HEK293 (cell line): Measurements from ENCODE around the gene FPGS.

Experiments used
- CTCF ChIA-PET: fragments of 350-600 bp; formaldehyde crosslinking; extraction: SDS; loops from one replicate; lab custom pipeline; 2021; ENCODE audit warnings: antibody characterized with exemption; lab: Yijun Ruan, JAX
- POLR2A ChIA-PET: fragments of 300-600 bp; formaldehyde crosslinking; extraction: SDS; loops from one replicate; lab custom pipeline; 2020; ENCODE audit warnings: antibody characterized with exemption, inconsistent platforms; lab: Yijun Ruan, JAX
- H3K27ac ChIP-seq: fragments of 200-500 bp; sonication (Bioruptor generic); 2 replicates; pipeline ENCODE4 v1.5.1; 2014; ENCODE audit warnings: low read depth, low read length, control low read depth, inconsistent platforms; ENCODE audit errors: extremely low read depth
- H3K36me3 ChIP-seq, 2 experiments: fragments of 200-500 bp in 1 of 2; sonication (Bioruptor generic) in 1 of 2; 1 replicate in 1 of 2; 2 replicates in 1 of 2; pipeline ENCODE4 v1.5.1; 2014 to 2017; ENCODE audit warnings: inconsistent platforms in 2 of 2, low read length in 2 of 2; ENCODE audit not compliant: control insufficient read depth in 2 of 2, insufficient read depth in 1 of 2
- H3K4me1 ChIP-seq: fragments of 200-500 bp; sonication (Bioruptor generic); 2 replicates; pipeline ENCODE4 v1.5.1; 2014; ENCODE audit warnings: mild to moderate bottlenecking, low read length, inconsistent platforms; ENCODE audit not compliant: control insufficient read depth, insufficient read depth
- H3K4me3 ChIP-seq: 2 replicates; pipeline ENCODE4 v1.5.1; 2011; ENCODE audit warnings: low read depth, mild to moderate bottlenecking, control low read depth, low read length, moderate library complexity
- H3K9me3 ChIP-seq: fragments of 200-500 bp; sonication (Bioruptor generic); 2 replicates; pipeline ENCODE4 v1.5.1; 2014; ENCODE audit warnings: low read depth, low read length, inconsistent platforms; ENCODE audit not compliant: control insufficient read depth, insufficient read depth
- BCL11B ChIP-seq: fragments of 450-650 bp; formaldehyde crosslinking; IDR thresholded peaks from 2 replicates; pipeline ENCODE4 v1.5.1; 2016; ENCODE audit warnings: low read depth, missing biosample characterization, missing genetic modification characterization
- GFI1B ChIP-seq: fragments of 450-650 bp; formaldehyde crosslinking; IDR thresholded peaks from 2 replicates; pipeline ENCODE4 v1.5.1; 2016; ENCODE audit warnings: missing biosample characterization, missing genetic modification characterization
- GLIS1 ChIP-seq: fragments of 450-650 bp; formaldehyde crosslinking; IDR thresholded peaks from 2 replicates; pipeline ENCODE4 v1.5.1; 2016; ENCODE audit warnings: missing biosample characterization, missing genetic modification characterization
- HOXA7 ChIP-seq: sonication (generic); formaldehyde crosslinking; IDR thresholded peaks from 2 replicates; pipeline ENCODE4 v1.8.1; 2022; ENCODE audit warnings: missing genetic modification reagents, borderline replicate concordance
- KLF8 ChIP-seq: fragments of 450-650 bp; formaldehyde crosslinking; IDR thresholded peaks from 2 replicates; pipeline ENCODE4 v1.5.1; 2016; ENCODE audit warnings: missing biosample characterization, missing genetic modification characterization
- OSR2 ChIP-seq: fragments of 450-650 bp; formaldehyde crosslinking; IDR thresholded peaks from 2 replicates; pipeline ENCODE4 v1.5.1; 2016; ENCODE audit warnings: missing biosample characterization, missing genetic modification characterization
- PRDM1 ChIP-seq: fragments of 450-650 bp; formaldehyde crosslinking; IDR thresholded peaks from 2 replicates; pipeline ENCODE4; 2016; ENCODE audit warnings: missing biosample characterization, missing genetic modification characterization
- REPIN1 ChIP-seq: fragments of 450-650 bp; formaldehyde crosslinking; IDR thresholded peaks from 2 replicates; pipeline ENCODE4 v1.5.1; 2017; ENCODE audit warnings: missing biosample characterization, missing genetic modification characterization, low read depth
- SP3 ChIP-seq: fragments of 450-650 bp; formaldehyde crosslinking; IDR thresholded peaks from 2 replicates; pipeline ENCODE4 v1.5.1; 2016; ENCODE audit warnings: missing biosample characterization, missing genetic modification characterization
- ZBTB44 ChIP-seq: fragments of 450-650 bp; IDR thresholded peaks from 2 replicates; pipeline ENCODE4 v1.5.1; 2018; ENCODE audit warnings: missing biosample characterization, mild to moderate bottlenecking, missing genetic modification characterization
- ZIC2 ChIP-seq: fragments of 450-650 bp; formaldehyde crosslinking; IDR thresholded peaks from 2 replicates; pipeline ENCODE4 v1.5.1; 2016; ENCODE audit warnings: missing biosample characterization, missing genetic modification characterization
- ZNF114 ChIP-seq: fragments of 450-650 bp; formaldehyde crosslinking; IDR thresholded peaks from 2 replicates; pipeline ENCODE4 v1.5.0; 2017; ENCODE audit warnings: missing biosample characterization, missing genetic modification characterization
- ZNF274 ChIP-seq, 2 experiments: fragments of 200-500 bp in 1 of 2; fragments of 450-650 bp in 1 of 2; sonication (Bioruptor generic) in 1 of 2; formaldehyde crosslinking in 1 of 2; IDR thresholded peaks; 2 replicates each; pipeline versions ENCODE4 v1.5.1 to v1.6.1; 2014 to 2016; ENCODE audit warnings: borderline replicate concordance in 1 of 2, inconsistent platforms in 1 of 2, low read length in 1 of 2, missing biosample characterization in 1 of 2, missing genetic modification characterization in 1 of 2
- ZNF311 ChIP-seq: fragments of 450-650 bp; formaldehyde crosslinking; IDR thresholded peaks from 2 replicates; pipeline ENCODE4 v1.5.1; 2017; ENCODE audit warnings: missing biosample characterization, missing genetic modification characterization, borderline replicate concordance
- ZNF426 ChIP-seq: fragments of 450-650 bp; formaldehyde crosslinking; IDR thresholded peaks from 2 replicates; pipeline ENCODE4 v1.5.1; 2017; ENCODE audit warnings: missing biosample characterization, missing genetic modification characterization, mild to moderate bottlenecking, inconsistent platforms, moderate library complexity
- ZNF558 ChIP-seq: fragments of 450-650 bp; formaldehyde crosslinking; IDR thresholded peaks from 2 replicates; pipeline ENCODE4 v1.5.1; 2016; ENCODE audit warnings: missing biosample characterization, missing genetic modification characterization
- ZNF621 ChIP-seq: fragments of 450-650 bp; formaldehyde crosslinking; IDR thresholded peaks from 2 replicates; pipeline ENCODE4 v1.5.1; 2017; ENCODE audit warnings: missing biosample characterization, missing genetic modification characterization
- ZNF624 ChIP-seq: fragments of 450-650 bp; formaldehyde crosslinking; IDR thresholded peaks from 2 replicates; pipeline ENCODE4 v1.5.1; 2017; ENCODE audit warnings: missing biosample characterization, missing genetic modification characterization
- ZNF658 ChIP-seq: fragments of 450-650 bp; formaldehyde crosslinking; IDR thresholded peaks from 2 replicates; pipeline ENCODE4; 2016; ENCODE audit warnings: missing biosample characterization, missing genetic modification characterization
- ZNF76 ChIP-seq: fragments of 450-650 bp; formaldehyde crosslinking; IDR thresholded peaks from 2 replicates; pipeline ENCODE4; 2016; ENCODE audit warnings: low read depth, missing biosample characterization, missing genetic modification characterization, borderline replicate concordance
- ZSCAN16 ChIP-seq: fragments of 450-650 bp; formaldehyde crosslinking; IDR thresholded peaks from 2 replicates; pipeline ENCODE4 v1.5.1; 2016; ENCODE audit warnings: missing biosample characterization, missing genetic modification characterization
- TF ChIP-seq, protein P1 (sequence below): fragments of 450-650 bp; formaldehyde crosslinking; IDR thresholded peaks from 2 replicates; pipeline ENCODE4 v1.5.1; 2016; ENCODE audit warnings: missing biosample characterization, missing genetic modification characterization, low read depth
- TF ChIP-seq, protein P2 (sequence below): fragments of 450-650 bp; formaldehyde crosslinking; IDR thresholded peaks from 2 replicates; pipeline ENCODE4 v1.5.1; 2016; ENCODE audit warnings: missing biosample characterization, missing genetic modification characterization
- TF ChIP-seq, protein P3 (sequence below): fragments of 450-650 bp; formaldehyde crosslinking; conservative IDR thresholded peaks from 2 replicates; pipeline ENCODE4 v1.5.1; 2016; ENCODE audit warnings: low read depth, missing biosample characterization, missing genetic modification characterization
- TF ChIP-seq, protein P4 (sequence below): fragments of 450-650 bp; formaldehyde crosslinking; IDR thresholded peaks from 2 replicates; pipeline ENCODE4 v1.5.1; 2016; ENCODE audit warnings: missing biosample characterization, missing genetic modification characterization, low read depth

Gene FPGS

DNA sequence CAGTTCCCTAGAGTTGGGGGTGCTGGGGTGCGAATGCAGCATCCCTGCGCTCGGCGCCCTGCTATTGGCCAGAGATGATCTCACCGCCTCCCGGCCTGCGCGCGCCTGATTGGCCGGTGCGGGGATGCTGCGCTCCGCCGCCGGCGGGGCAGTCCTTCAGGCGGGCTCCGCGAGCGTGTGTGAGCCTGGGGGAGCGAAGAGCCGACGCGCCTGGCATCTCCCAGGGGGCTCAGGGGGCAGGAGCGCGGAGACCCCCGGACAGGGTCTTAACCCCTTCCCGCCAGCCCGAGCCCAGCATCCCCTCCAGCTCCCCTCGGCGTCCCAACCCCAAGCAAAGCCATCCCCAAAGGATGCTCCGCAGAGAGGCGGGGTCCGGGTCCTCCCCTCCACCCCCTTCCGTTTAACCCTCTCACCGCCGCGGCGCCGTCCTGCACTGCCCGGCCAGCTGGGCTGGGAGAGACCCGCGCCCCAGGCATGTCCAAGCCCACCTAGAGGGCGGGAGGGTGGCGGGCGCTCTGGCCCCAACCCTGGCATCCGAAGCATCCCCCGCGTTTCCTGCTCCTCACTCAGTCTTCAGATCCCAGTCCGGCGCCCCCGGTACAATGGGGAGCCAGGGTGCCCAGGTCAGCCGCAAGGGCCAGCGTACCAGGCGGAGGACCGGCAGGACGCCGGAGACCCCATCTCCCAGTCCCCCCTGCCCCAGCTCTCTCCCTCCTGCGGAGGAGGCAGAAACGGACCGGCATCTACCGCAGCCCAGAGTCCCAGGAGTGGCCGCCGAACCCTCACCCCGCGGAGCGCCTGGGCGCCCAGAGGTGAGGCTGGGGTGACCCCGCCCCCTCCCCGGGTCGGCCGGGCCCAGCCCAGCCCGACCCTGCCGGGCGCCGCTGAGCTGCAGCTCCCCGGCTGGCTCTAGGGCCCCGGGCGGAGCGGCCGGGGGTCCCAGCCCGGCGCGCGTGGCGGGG, 48.3 kb upstream of the FPGS start:
- Histone ChIP-seq H3K9me3 (no peaks in the 10 kb centered on the region), H3K27ac (no peak overlapping the region; the same call in 1 of the 2 replicates), H3K36me3 (no peaks in the 10 kb centered on the region), H3K4me3 (peak overlapping the region; percentile 30), H3K4me1 (0 out of 2 replicates have a peak, but pooled peaks cover 2% of the 10 kb centered on the region)
- CTCF ChIA-PET = interaction anchor here (0.6 to 2.0 kb wide), 2 partner anchors 20 to 188 kb away, joined by 4 to 8 read pairs; partner anchors contain the start of gene TOR2A
- POLR2A ChIA-PET = interaction anchor here (1.1 kb wide), 1 partner anchor 17 kb away, joined by 5 read pairs; no protein-coding TSS in a partner anchor
- no peak for TF ChIP-seq HOXA7 (CRISPR knock-in tag)
- TF ChIP-seq GFI1B (tag by site-specific recombination) = no peak
- no peak for TF ChIP-seq ZNF274 (IDR thresholded peaks at IDR 0.05; ENCODE audit: low read length)
- TF ChIP-seq ZNF274 (tag by site-specific recombination; IDR thresholded peaks at IDR 0.05; ENCODE audit: borderline replicate concordance) = no peak
- no peak for TF ChIP-seq PRDM1 (tag by site-specific recombination)
- TF ChIP-seq, protein P1, sequence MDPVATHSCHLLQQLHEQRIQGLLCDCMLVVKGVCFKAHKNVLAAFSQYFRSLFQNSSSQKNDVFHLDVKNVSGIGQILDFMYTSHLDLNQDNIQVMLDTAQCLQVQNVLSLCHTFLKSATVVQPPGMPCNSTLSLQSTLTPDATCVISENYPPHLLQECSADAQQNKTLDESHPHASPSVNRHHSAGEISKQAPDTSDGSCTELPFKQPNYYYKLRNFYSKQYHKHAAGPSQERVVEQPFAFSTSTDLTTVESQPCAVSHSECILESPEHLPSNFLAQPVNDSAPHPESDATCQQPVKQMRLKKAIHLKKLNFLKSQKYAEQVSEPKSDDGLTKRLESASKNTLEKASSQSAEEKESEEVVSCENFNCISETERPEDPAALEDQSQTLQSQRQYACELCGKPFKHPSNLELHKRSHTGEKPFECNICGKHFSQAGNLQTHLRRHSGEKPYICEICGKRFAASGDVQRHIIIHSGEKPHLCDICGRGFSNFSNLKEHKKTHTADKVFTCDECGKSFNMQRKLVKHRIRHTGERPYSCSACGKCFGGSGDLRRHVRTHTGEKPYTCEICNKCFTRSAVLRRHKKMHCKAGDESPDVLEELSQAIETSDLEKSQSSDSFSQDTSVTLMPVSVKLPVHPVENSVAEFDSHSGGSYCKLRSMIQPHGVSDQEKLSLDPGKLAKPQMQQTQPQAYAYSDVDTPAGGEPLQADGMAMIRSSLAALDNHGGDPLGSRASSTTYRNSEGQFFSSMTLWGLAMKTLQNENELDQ (tag by site-specific recombination) = no peak
- TF ChIP-seq ZNF558 (tag by site-specific recombination) = no peak
- TF ChIP-seq, protein P2, sequence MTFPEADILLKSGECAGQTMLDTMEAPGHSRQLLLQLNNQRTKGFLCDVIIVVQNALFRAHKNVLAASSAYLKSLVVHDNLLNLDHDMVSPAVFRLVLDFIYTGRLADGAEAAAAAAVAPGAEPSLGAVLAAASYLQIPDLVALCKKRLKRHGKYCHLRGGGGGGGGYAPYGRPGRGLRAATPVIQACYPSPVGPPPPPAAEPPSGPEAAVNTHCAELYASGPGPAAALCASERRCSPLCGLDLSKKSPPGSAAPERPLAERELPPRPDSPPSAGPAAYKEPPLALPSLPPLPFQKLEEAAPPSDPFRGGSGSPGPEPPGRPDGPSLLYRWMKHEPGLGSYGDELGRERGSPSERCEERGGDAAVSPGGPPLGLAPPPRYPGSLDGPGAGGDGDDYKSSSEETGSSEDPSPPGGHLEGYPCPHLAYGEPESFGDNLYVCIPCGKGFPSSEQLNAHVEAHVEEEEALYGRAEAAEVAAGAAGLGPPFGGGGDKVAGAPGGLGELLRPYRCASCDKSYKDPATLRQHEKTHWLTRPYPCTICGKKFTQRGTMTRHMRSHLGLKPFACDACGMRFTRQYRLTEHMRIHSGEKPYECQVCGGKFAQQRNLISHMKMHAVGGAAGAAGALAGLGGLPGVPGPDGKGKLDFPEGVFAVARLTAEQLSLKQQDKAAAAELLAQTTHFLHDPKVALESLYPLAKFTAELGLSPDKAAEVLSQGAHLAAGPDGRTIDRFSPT (tag by site-specific recombination) = peak; percentile 41; the same call in 1 of the 2 replicates
- no peak for TF ChIP-seq ZBTB44 (tag by site-specific recombination)
- no peak for TF ChIP-seq ZNF311 (tag by site-specific recombination)
- TF ChIP-seq ZSCAN16 (tag by site-specific recombination) = no peak
- TF ChIP-seq ZNF114 (tag by site-specific recombination) = no peak
- no peak; the same call in 1 of the 2 replicates for TF ChIP-seq ZNF76 (tag by site-specific recombination)
- TF ChIP-seq, protein P3, sequence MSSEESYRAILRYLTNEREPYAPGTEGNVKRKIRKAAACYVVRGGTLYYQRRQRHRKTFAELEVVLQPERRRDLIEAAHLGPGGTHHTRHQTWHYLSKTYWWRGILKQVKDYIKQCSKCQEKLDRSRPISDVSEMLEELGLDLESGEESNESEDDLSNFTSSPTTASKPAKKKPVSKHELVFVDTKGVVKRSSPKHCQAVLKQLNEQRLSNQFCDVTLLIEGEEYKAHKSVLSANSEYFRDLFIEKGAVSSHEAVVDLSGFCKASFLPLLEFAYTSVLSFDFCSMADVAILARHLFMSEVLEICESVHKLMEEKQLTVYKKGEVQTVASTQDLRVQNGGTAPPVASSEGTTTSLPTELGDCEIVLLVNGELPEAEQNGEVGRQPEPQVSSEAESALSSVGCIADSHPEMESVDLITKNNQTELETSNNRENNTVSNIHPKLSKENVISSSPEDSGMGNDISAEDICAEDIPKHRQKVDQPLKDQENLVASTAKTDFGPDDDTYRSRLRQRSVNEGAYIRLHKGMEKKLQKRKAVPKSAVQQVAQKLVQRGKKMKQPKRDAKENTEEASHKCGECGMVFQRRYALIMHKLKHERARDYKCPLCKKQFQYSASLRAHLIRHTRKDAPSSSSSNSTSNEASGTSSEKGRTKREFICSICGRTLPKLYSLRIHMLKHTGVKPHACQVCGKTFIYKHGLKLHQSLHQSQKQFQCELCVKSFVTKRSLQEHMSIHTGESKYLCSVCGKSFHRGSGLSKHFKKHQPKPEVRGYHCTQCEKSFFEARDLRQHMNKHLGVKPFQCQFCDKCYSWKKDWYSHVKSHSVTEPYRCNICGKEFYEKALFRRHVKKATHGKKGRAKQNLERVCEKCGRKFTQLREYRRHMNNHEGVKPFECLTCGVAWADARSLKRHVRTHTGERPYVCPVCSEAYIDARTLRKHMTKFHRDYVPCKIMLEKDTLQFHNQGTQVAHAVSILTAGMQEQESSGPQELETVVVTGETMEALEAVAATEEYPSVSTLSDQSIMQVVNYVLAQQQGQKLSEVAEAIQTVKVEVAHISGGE (tag by site-specific recombination) = peak; percentile 16; the same call in 1 of the 2 replicates
- TF ChIP-seq GLIS1 (tag by site-specific recombination) = peak; percentile 88
- no peak for TF ChIP-seq ZNF624
- TF ChIP-seq BCL11B (tag by site-specific recombination) = no peak
- TF ChIP-seq, protein P4, sequence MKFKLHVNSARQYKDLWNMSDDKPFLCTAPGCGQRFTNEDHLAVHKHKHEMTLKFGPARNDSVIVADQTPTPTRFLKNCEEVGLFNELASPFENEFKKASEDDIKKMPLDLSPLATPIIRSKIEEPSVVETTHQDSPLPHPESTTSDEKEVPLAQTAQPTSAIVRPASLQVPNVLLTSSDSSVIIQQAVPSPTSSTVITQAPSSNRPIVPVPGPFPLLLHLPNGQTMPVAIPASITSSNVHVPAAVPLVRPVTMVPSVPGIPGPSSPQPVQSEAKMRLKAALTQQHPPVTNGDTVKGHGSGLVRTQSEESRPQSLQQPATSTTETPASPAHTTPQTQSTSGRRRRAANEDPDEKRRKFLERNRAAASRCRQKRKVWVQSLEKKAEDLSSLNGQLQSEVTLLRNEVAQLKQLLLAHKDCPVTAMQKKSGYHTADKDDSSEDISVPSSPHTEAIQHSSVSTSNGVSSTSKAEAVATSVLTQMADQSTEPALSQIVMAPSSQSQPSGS = 0 out of 2 replicates have a peak, but pooled peaks have one; percentile 39
- TF ChIP-seq KLF8 (tag by site-specific recombination) = peak; percentile 70
- TF ChIP-seq SP3 = peak; percentile 77
- TF ChIP-seq ZNF426 = no peak
- TF ChIP-seq ZIC2 (tag by site-specific recombination) = no peak
- no peak for TF ChIP-seq ZNF621
- no peak for TF ChIP-seq ZNF658 (tag by site-specific recombination)
- no peak for TF ChIP-seq REPIN1
- no peak for TF ChIP-seq OSR2
